ENCODE data around the gene GRHL3.

Gene GRHL3

DNA sequence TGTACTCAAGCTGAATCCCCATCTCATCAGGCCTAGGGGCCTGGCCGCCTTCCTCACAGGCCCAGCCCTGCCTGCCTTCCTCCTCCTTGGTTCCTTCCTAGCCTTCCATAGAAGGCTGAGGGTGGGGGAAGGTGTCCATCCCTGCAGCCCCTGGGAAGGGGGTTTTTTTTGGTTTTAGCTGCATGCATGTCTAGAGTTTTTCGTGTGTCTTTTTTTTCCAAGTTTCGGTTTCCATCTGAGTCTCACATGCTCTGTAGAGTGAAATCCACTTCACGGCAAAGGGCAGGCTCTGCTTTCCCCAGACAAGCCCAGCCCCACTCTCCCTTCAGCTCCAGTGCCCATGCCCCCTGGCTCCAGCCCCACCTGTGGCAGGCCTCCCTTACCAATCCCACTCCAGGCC lies 32.1 kb downstream of the GRHL3 start:
- peak; percentile 51 for DNase-seq (ENCODE audit: insufficient read length)
- TF ChIP-seq TAF1 (IDR thresholded peaks at IDR 0.05; ENCODE audit: borderline replicate concordance, low read depth, low read length) = no peak
- no peak for TF ChIP-seq POLR2AphosphoS5 (IDR thresholded peaks at IDR 0.05; ENCODE audit: low read depth, low read length)
- TF ChIP-seq POLR2A (IDR thresholded peaks at IDR 0.05; ENCODE audit: low read depth, low read length) = no peak
- peak; percentile 92 for FAIRE-seq

DNA sequence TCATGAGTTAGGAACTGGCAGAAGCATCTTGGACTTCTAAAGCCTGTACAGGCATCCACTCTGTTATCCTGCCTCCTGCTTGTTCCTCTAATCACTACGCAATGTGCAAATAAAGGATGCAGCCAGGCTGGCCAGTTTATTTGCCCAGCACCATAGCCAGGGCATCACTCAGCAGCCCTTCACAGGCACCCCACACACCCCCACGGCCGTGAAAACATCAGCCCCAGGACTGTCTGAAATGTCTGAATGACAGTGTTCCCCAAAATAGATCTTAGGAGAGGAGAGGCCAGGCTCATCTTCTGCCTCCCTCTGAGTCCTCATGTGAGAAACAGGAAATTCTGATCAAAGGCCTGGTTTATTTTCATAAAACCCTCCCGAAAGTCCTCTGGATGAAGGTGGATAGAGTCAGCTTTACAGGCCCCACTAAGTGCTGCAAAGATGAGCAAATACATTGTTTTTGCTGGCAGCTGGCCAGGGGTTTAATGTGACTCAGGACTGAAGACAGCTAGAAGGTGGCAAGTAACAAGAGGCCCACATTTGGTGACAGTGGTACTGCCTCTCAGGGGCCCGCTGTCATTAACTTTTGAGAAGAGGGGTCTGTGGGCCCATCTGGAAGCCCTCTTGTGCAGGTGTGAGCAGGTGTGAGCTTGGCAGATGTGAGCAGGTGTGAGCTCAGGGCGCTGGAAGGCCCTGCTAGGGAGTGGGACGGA lies 32.9 kb downstream of the GRHL3 start:
- no peak for TF ChIP-seq POLR2A (IDR thresholded peaks at IDR 0.05; ENCODE audit: low read depth, low read length)
- TF ChIP-seq TAF1 (IDR thresholded peaks at IDR 0.05; ENCODE audit: borderline replicate concordance, low read depth, low read length) = no peak
- TF ChIP-seq POLR2AphosphoS5 (IDR thresholded peaks at IDR 0.05; ENCODE audit: low read depth, low read length) = no peak
- no peak for FAIRE-seq
- no peak for DNase-seq (ENCODE audit: insufficient read length)

- TF ChIP-seq TAF1 (IDR thresholded peaks at IDR 0.05; ENCODE audit: borderline replicate concordance, low read depth, low read length) (no peak), POLR2AphosphoS5 (IDR thresholded peaks at IDR 0.05; ENCODE audit: low read depth, low read length) (no peak), POLR2A (IDR thresholded peaks at IDR 0.05; ENCODE audit: low read depth, low read length) (no peak)
- FAIRE-seq (no peak), DNase-seq (ENCODE audit: insufficient read length) (no peak)
These were observed 34.2 kb downstream of the GRHL3 start for GRCh38 chr1:24353292-24353891.

DNA sequence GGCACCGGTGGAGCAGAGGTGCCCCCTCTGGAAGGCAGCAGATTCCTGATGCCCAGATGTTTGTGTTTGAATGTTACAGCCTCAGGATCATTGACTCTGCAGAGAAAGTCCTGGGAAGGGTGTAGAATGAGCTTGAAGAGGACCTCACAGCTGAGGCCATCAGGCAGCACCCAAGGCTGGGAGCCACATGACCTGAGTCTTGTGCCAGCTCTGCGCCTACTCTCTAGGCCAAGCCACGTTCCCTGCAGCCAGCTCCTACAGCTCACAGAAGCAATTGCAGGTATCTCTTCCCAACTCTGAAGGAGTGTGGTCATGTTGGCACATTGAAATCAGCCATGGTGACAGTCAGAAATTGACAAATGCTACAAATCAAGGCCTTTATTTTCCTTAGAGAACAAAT lies 36.3 kb downstream of the GRHL3 start:
- FAIRE-seq = no peak
- no peak for TF ChIP-seq POLR2A (IDR thresholded peaks at IDR 0.05; ENCODE audit: low read depth, low read length)
- TF ChIP-seq POLR2AphosphoS5 (IDR thresholded peaks at IDR 0.05; ENCODE audit: low read depth, low read length) = no peak
- no peak for TF ChIP-seq TAF1 (IDR thresholded peaks at IDR 0.05; ENCODE audit: borderline replicate concordance, low read depth, low read length)
- DNase-seq (ENCODE audit: insufficient read length) = no peak

- no peak for DNase-seq (ENCODE audit: insufficient read length)
- no peak for TF ChIP-seq TAF1 (IDR thresholded peaks at IDR 0.05; ENCODE audit: borderline replicate concordance, low read depth, low read length)
- no peak for TF ChIP-seq POLR2AphosphoS5 (IDR thresholded peaks at IDR 0.05; ENCODE audit: low read depth, low read length)
- no peak for FAIRE-seq
These were observed 37.9 kb downstream of the GRHL3 start for GRCh38 chr1:24357038-24357437.

- no peak for FAIRE-seq
- DNase-seq (ENCODE audit: insufficient read length) = no peak
- TF ChIP-seq TAF1 (IDR thresholded peaks at IDR 0.05; ENCODE audit: borderline replicate concordance, low read depth, low read length) (no peak), POLR2AphosphoS5 (IDR thresholded peaks at IDR 0.05; ENCODE audit: low read depth, low read length) (no peak), POLR2A (IDR thresholded peaks at IDR 0.05; ENCODE audit: low read depth, low read length) (no peak)
These were observed 41.5 kb downstream of the GRHL3 start for GRCh38 chr1:24360681-24361080.

DNA sequence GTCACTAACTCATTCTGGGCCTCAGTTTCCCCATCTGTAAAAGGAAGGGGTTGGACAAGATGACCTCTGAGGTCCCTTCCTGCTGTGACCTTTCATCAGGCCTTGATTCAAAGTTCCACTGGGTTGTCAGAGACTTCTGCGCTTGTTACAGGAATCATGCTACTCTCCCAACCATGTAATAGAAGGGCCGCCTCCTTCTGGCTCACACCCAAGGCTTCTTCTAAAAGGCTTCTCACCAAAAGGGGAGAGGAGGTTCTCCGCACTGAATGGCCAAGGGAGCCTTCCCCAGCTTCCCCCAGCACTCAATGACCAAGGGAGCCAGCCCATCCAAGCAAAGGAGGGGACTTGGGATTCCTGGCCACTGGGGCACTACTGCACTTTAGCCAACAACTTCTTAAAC lies 42.7 kb downstream of the GRHL3 start:
- DNase-seq (ENCODE audit: insufficient read length) (no peak), FAIRE-seq (no peak)
- TF ChIP-seq TAF1 (IDR thresholded peaks at IDR 0.05; ENCODE audit: borderline replicate concordance, low read depth, low read length) = no peak
- no peak for TF ChIP-seq POLR2A (IDR thresholded peaks at IDR 0.05; ENCODE audit: low read depth, low read length)
- TF ChIP-seq POLR2AphosphoS5 (IDR thresholded peaks at IDR 0.05; ENCODE audit: low read depth, low read length) = no peak

DNA sequence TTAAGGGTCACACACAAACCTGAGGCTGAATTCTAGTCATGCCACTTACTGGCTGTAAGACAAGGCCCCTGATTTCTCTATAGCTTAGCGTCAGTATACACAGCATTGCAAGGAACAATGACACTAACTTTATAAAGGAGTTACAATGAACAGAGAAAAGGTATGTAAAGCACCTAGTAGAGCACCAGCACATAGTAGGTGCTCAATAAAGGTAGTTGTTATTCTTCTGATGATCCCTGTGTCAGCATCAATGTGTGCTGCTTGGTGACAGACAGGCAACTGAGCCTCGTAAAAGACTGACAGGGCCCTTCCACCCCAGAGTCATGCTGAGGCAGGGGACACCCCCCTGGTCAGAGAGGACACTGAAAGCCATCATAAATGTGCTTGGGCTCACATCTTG lies 43.2 kb downstream of the GRHL3 start:
- DNase-seq (ENCODE audit: insufficient read length) (no peak), FAIRE-seq (no peak)
- TF ChIP-seq POLR2A (IDR thresholded peaks at IDR 0.05; ENCODE audit: low read depth, low read length) = no peak
- no peak for TF ChIP-seq TAF1 (IDR thresholded peaks at IDR 0.05; ENCODE audit: borderline replicate concordance, low read depth, low read length)
- no peak for TF ChIP-seq POLR2AphosphoS5 (IDR thresholded peaks at IDR 0.05; ENCODE audit: low read depth, low read length)

- DNase-seq (ENCODE audit: insufficient read length) (no peak), FAIRE-seq (no peak)
- TF ChIP-seq POLR2A (IDR thresholded peaks at IDR 0.05; ENCODE audit: low read depth, low read length) = no peak
- TF ChIP-seq TAF1 (IDR thresholded peaks at IDR 0.05; ENCODE audit: borderline replicate concordance, low read depth, low read length) = no peak
- no peak for TF ChIP-seq POLR2AphosphoS5 (IDR thresholded peaks at IDR 0.05; ENCODE audit: low read depth, low read length)
These were observed 43.9 kb downstream of the GRHL3 start for GRCh38 chr1:24362982-24363614.

GRCh38 chr1:24363994-24364393 lies 44.8 kb downstream of the GRHL3 start:
- FAIRE-seq (no peak), DNase-seq (ENCODE audit: insufficient read length) (no peak)
- TF ChIP-seq POLR2A (IDR thresholded peaks at IDR 0.05; ENCODE audit: low read depth, low read length) (no peak), POLR2AphosphoS5 (IDR thresholded peaks at IDR 0.05; ENCODE audit: low read depth, low read length) (no peak), TAF1 (IDR thresholded peaks at IDR 0.05; ENCODE audit: borderline replicate concordance, low read depth, low read length) (no peak)

GRCh38 chr1:24364605-24364974 lies 45.4 kb downstream of the GRHL3 start:
- TF ChIP-seq POLR2AphosphoS5 (IDR thresholded peaks at IDR 0.05; ENCODE audit: low read depth, low read length) (no peak), POLR2A (IDR thresholded peaks at IDR 0.05; ENCODE audit: low read depth, low read length) (no peak), TAF1 (IDR thresholded peaks at IDR 0.05; ENCODE audit: borderline replicate concordance, low read depth, low read length) (no peak)
- FAIRE-seq = peak; percentile 50
- no peak for DNase-seq (ENCODE audit: insufficient read length)

All from GM12892 (cell line).